GM23338 (cell line): ENCODE measurements around the gene COL5A2. TPM values are rescaled to one million over a fixed set of nuclear protein-coding genes. Genes with fewer than 3 reads are reported as not detected.

Experiments used
- ATAC-seq: fragments of 200-7000 bp; cut with Tn5 transposase; 3 replicates; pipeline ENCODE4 v1.9.1; 2020
- DNase-seq: peaks from one replicate; pipeline ENCODE4 v3.0.0-alpha.2; 2015; ENCODE audit warnings: low spot score
- H2AFZ ChIP-seq: fragments of 200-600 bp; sonication (generic); 2 replicates; pipeline ENCODE4 v1.8.0; 2016; ENCODE audit warnings: antibody characterized with exemption, mild to moderate bottlenecking, moderate library complexity
- H3F3A ChIP-seq: fragments of 200-600 bp; sonication (generic); replicated peaks from 2 replicates; pipeline ENCODE4 v1.8.0; 2017; ENCODE audit warnings: antibody characterized with exemption, mixed run types, low read depth
- H3K27ac ChIP-seq: fragments of 200-600 bp; sonication (generic); 2 replicates; pipeline ENCODE4 v1.6.1; 2016; ENCODE audit warnings: low read depth
- H3K27me3 ChIP-seq: fragments of 200-600 bp; sonication (generic); 2 replicates; pipeline ENCODE4 v1.8.0; 2016; ENCODE audit warnings: mild to moderate bottlenecking, mixed run types, moderate library complexity; ENCODE audit not compliant: insufficient read depth
- H3K36me3 ChIP-seq: fragments of 200-600 bp; sonication (generic); 2 replicates; pipeline ENCODE4 v1.8.0; 2016; ENCODE audit warnings: mild to moderate bottlenecking; ENCODE audit not compliant: insufficient read depth
- H3K4me1 ChIP-seq: fragments of 200-600 bp; sonication (generic); 2 replicates; pipeline ENCODE4 v1.8.0; 2016; ENCODE audit warnings: mild to moderate bottlenecking, moderate library complexity; ENCODE audit not compliant: insufficient read depth
- H3K4me2 ChIP-seq: fragments of 200-600 bp; sonication (generic); 2 replicates; pipeline ENCODE4 v1.7.1; 2017; ENCODE audit warnings: mixed run types
- H3K4me3 ChIP-seq: fragments of 200-600 bp; sonication (generic); 2 replicates; pipeline ENCODE4 v1.6.1; 2016; ENCODE audit warnings: mixed run types
- H3K79me2 ChIP-seq: fragments of 200-600 bp; sonication (generic); replicated peaks from 2 replicates; pipeline ENCODE4 v1.8.0; 2017; ENCODE audit warnings: mild to moderate bottlenecking; ENCODE audit not compliant: insufficient read depth
- H3K9me2 ChIP-seq: fragments of 200-600 bp; sonication (generic); 2 replicates; pipeline ENCODE4 v1.8.0; 2017; ENCODE audit not compliant: insufficient read depth
- H4K20me1 ChIP-seq: fragments of 200-600 bp; sonication (generic); replicated peaks from 2 replicates; pipeline ENCODE4 v1.8.0; 2017; ENCODE audit warnings: mild to moderate bottlenecking; ENCODE audit not compliant: insufficient read depth
- H3K27ac Mint-ChIP-seq: 2 replicates; pipeline ENCODE4 v1.8.0; 2020; ENCODE audit warnings: inconsistent platforms, mild to moderate bottlenecking, moderate library complexity, mixed read lengths
- H3K27me3 Mint-ChIP-seq: 3 replicates; pipeline ENCODE4 v1.8.0; 2022; ENCODE audit warnings: low read depth, mild to moderate bottlenecking, moderate library complexity, mixed read lengths, inconsistent platforms; ENCODE audit not compliant: insufficient read depth, poor library complexity
- H3K36me3 Mint-ChIP-seq: 3 replicates; pipeline ENCODE4 v1.8.0; 2021; ENCODE audit warnings: low read depth, mild to moderate bottlenecking, inconsistent platforms, moderate library complexity, mixed read lengths
- H3K4me1 Mint-ChIP-seq: 3 replicates; pipeline ENCODE4 v1.8.0; 2020; ENCODE audit warnings: mild to moderate bottlenecking, inconsistent platforms, mixed read lengths
- H3K4me3 Mint-ChIP-seq: 3 replicates; pipeline ENCODE4 v1.8.0; 2021; ENCODE audit warnings: moderate library complexity, mild to moderate bottlenecking, inconsistent platforms, mixed read lengths
- H3K9me3 Mint-ChIP-seq: 3 replicates; pipeline ENCODE4 v1.8.0; 2020; ENCODE audit warnings: moderate library complexity, mild to moderate bottlenecking, inconsistent platforms, mixed read lengths
- CREB1 ChIP-seq: fragments of 250-450 bp; sonication (Bioruptor Pico); IDR thresholded peaks from 2 replicates; pipeline ENCODE4 v1.5.0; 2020; ENCODE audit warnings: low read depth, mild to moderate bottlenecking, moderate library complexity
- CTCF ChIP-seq, 2 experiments: fragments of 200-600 bp in 1 of 2; sonication (generic) in 1 of 2; conservative IDR thresholded peaks; 2 replicates each; pipeline versions ENCODE4 v1.5.1 to v1.6.1; 2016 to 2017; ENCODE audit warnings: antibody characterized with exemption in 2 of 2, low read depth in 2 of 2, mild to moderate bottlenecking in 2 of 2, moderate library complexity in 1 of 2
- EZH2 ChIP-seq: fragments of 200-600 bp; sonication (generic); IDR thresholded peaks from one replicate; pipeline ENCODE4 v1.8.0; 2017; ENCODE audit warnings: antibody characterized with exemption, mild to moderate bottlenecking, low read depth; ENCODE audit not compliant: unreplicated experiment
- EZH2phosphoT487 ChIP-seq: fragments of 200-600 bp; sonication (generic); IDR thresholded peaks from one replicate; pipeline ENCODE4 v1.8.1; 2018; ENCODE audit warnings: antibody characterized with exemption; ENCODE audit not compliant: unreplicated experiment
- JUNB ChIP-seq: IDR thresholded peaks from one replicate; pipeline ENCODE4 v1.6.1; 2016; ENCODE audit warnings: antibody characterized with exemption; ENCODE audit not compliant: unreplicated experiment
- POLR2AphosphoS5 ChIP-seq: IDR thresholded peaks from 2 replicates; pipeline ENCODE4 v1.6.1; 2016; ENCODE audit warnings: antibody characterized with exemption, low read depth
- REST ChIP-seq: IDR thresholded peaks from one replicate; pipeline ENCODE4 v1.6.1; 2018; ENCODE audit warnings: antibody characterized with exemption; ENCODE audit not compliant: unreplicated experiment
- STAT1 ChIP-seq: IDR thresholded peaks from one replicate; pipeline ENCODE4 v1.6.1; 2016; ENCODE audit warnings: antibody characterized with exemption; ENCODE audit not compliant: unreplicated experiment
- ZNF114 ChIP-seq: fragments of 250-450 bp; sonication (Bioruptor Pico); IDR thresholded peaks from 2 replicates; pipeline ENCODE4 v1.5.0; 2020; ENCODE audit warnings: mild to moderate bottlenecking, moderate library complexity
- ZNF331 ChIP-seq: fragments of 250-450 bp; sonication (Bioruptor Pico); IDR thresholded peaks from 2 replicates; pipeline ENCODE4 v1.5.0; 2020; ENCODE audit warnings: low read depth, mild to moderate bottlenecking, moderate library complexity
- polyA plus RNA-seq: library from polyadenylated mRNA; unstranded; fragments of >200 nt; fragmentation: Nextera tagmentation; extraction: Ambion mirVana; gene quantifications from 2 replicates; pipeline ENCODE4 v1.2.1, GENCODE V29; 2016
- total RNA-seq: library from RNA; depleted of rRNA; stranded (reverse); fragments of >200 nt; shearing (Covaris generic); gene quantifications from 2 replicates; pipeline ENCODE4 v1.2.3, GENCODE V29; 2014
- TF ChIP-seq, protein P1 (sequence below): fragments of 250-450 bp; sonication (Bioruptor Pico); IDR thresholded peaks from 2 replicates; pipeline ENCODE4 v1.5.0; 2020; ENCODE audit warnings: mild to moderate bottlenecking, moderate library complexity

Gene COL5A2
- total and polyA plus RNA-seq, 2 experiments from 2014 or later: 6.7 to 19.7 TPM

GRCh38 chr2:189022492-189022891, 157.1 kb downstream of the COL5A2 start:
- no peak overlapping the region for H3K4me3 ChIP-seq
- DNase-seq (no peak), ATAC-seq (no peak)
- no peaks in the 10 kb centered on the region for H4K20me1 ChIP-seq
- no peak overlapping the region for H3K4me3 Mint-ChIP-seq
- H3F3A ChIP-seq: no peaks in the 10 kb centered on the region
- H3K27me3 ChIP-seq: no peaks in the 10 kb centered on the region
- no peak overlapping the region for H3K27ac Mint-ChIP-seq
- no peaks in the 10 kb centered on the region for H3K79me2 ChIP-seq
- H3K27ac ChIP-seq: no peak overlapping the region
- H3K4me1 Mint-ChIP-seq: no peaks in the 10 kb centered on the region
- H3K36me3 Mint-ChIP-seq: no peaks in the 10 kb centered on the region; the same call in 2 of the 3 replicates
- TF ChIP-seq, protein P1, sequence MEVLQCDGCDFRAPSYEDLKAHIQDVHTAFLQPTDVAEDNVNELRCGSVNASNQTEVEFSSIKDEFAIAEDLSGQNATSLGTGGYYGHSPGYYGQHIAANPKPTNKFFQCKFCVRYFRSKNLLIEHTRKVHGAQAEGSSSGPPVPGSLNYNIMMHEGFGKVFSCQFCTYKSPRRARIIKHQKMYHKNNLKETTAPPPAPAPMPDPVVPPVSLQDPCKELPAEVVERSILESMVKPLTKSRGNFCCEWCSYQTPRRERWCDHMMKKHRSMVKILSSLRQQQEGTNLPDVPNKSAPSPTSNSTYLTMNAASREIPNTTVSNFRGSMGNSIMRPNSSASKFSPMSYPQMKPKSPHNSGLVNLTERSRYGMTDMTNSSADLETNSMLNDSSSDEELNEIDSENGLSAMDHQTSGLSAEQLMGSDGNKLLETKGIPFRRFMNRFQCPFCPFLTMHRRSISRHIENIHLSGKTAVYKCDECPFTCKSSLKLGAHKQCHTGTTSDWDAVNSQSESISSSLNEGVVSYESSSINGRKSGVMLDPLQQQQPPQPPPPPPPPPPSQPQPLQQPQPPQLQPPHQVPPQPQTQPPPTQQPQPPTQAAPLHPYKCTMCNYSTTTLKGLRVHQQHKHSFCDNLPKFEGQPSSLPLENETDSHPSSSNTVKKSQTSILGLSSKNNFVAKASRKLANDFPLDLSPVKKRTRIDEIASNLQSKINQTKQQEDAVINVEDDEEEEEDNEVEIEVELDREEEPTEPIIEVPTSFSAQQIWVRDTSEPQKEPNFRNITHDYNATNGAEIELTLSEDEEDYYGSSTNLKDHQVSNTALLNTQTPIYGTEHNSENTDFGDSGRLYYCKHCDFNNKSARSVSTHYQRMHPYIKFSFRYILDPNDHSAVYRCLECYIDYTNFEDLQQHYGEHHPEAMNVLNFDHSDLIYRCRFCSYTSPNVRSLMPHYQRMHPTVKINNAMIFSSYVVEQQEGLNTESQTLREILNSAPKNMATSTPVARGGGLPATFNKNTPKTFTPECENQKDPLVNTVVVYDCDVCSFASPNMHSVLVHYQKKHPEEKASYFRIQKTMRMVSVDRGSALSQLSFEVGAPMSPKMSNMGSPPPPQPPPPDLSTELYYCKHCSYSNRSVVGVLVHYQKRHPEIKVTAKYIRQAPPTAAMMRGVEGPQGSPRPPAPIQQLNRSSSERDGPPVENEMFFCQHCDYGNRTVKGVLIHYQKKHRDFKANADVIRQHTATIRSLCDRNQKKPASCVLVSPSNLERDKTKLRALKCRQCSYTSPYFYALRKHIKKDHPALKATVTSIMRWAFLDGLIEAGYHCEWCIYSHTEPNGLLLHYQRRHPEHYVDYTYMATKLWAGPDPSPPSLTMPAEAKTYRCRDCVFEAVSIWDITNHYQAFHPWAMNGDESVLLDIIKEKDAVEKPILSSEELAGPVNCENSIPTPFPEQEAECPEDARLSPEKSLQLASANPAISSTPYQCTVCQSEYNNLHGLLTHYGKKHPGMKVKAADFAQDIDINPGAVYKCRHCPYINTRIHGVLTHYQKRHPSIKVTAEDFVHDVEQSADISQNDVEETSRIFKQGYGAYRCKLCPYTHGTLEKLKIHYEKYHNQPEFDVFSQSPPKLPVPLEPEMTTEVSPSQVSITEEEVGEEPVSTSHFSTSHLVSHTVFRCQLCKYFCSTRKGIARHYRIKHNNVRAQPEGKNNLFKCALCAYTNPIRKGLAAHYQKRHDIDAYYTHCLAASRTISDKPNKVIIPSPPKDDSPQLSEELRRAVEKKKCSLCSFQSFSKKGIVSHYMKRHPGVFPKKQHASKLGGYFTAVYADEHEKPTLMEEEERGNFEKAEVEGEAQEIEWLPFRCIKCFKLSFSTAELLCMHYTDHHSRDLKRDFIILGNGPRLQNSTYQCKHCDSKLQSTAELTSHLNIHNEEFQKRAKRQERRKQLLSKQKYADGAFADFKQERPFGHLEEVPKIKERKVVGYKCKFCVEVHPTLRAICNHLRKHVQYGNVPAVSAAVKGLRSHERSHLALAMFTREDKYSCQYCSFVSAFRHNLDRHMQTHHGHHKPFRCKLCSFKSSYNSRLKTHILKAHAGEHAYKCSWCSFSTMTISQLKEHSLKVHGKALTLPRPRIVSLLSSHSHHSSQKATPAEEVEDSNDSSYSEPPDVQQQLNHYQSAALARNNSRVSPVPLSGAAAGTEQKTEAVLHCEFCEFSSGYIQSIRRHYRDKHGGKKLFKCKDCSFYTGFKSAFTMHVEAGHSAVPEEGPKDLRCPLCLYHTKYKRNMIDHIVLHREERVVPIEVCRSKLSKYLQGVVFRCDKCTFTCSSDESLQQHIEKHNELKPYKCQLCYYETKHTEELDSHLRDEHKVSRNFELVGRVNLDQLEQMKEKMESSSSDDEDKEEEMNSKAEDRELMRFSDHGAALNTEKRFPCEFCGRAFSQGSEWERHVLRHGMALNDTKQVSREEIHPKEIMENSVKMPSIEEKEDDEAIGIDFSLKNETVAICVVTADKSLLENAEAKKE (CRISPR knock-in tag): no peak
- no peaks in the 10 kb centered on the region for H3K4me1 ChIP-seq
- H3K9me3 Mint-ChIP-seq: no peaks in the 10 kb centered on the region
- no peaks in the 10 kb centered on the region for H3K27me3 Mint-ChIP-seq
- no peaks in the 10 kb centered on the region for H3K9me2 ChIP-seq
- no peak overlapping the region for H3K4me2 ChIP-seq
- H3K36me3 ChIP-seq: no peaks in the 10 kb centered on the region
- H2AFZ ChIP-seq: no peak overlapping the region

- no peak overlapping the region for H3K27ac ChIP-seq
- no peaks in the 10 kb centered on the region for H3K79me2 ChIP-seq
- H2AFZ ChIP-seq: no peak overlapping the region
- no peaks in the 10 kb centered on the region for H3F3A ChIP-seq
- no peaks in the 10 kb centered on the region for H3K9me2 ChIP-seq
- Mint-ChIP-seq H3K4me1 (no peaks in the 10 kb centered on the region), H3K9me3 (no peaks in the 10 kb centered on the region), H3K27ac (peak overlapping the region; percentile 30; the same call in 1 of the 2 replicates), H3K27me3 (no peaks in the 10 kb centered on the region), H3K4me3 (no peak overlapping the region), H3K36me3 (no peaks in the 10 kb centered on the region; the same call in 2 of the 3 replicates)
- no peak for ATAC-seq
- H3K27me3 ChIP-seq: no peaks in the 10 kb centered on the region
- no peak for DNase-seq
- H3K4me2 ChIP-seq: no peak overlapping the region
- no peak overlapping the region for H3K4me3 ChIP-seq
- no peaks in the 10 kb centered on the region for H3K4me1 ChIP-seq
- no peaks in the 10 kb centered on the region for H3K36me3 ChIP-seq
- no peaks in the 10 kb centered on the region for H4K20me1 ChIP-seq
- TF ChIP-seq STAT1: no peak
- TF ChIP-seq EZH2phosphoT487: no peak
- no peak for TF ChIP-seq JUNB
- TF ChIP-seq POLR2AphosphoS5: no peak
- no peak for TF ChIP-seq CREB1 (CRISPR knock-in tag)
- no peak for TF ChIP-seq ZNF331 (CRISPR knock-in tag)
- no peak for TF ChIP-seq REST
- TF ChIP-seq CTCF (conservative IDR thresholded peaks at IDR 0.05; ENCODE audit: low read depth in 2 of 2): no peak
- TF ChIP-seq ZNF114 (CRISPR knock-in tag): no peak
- no peak for TF ChIP-seq EZH2
These were observed 157.5 kb downstream of the COL5A2 start for GRCh38 chr2:189022053-189022481.
